ENCODE measurements around the gene DMBT1. TPM values are rescaled to one million over a fixed set of nuclear protein-coding genes. Genes with fewer than 3 reads are reported as not detected.

The DMBT1 gene
- total RNA-seq, 1 donor from 2014 or later = not detected

GRCh38 chr10:122550427-122550826 lies 10.1 kb upstream of the DMBT1 start:
- Mint-ChIP-seq H3K27me3 (ENCODE audit: low read depth, unreplicated experiment) (peaks cover 32% of the 10 kb centered on the region), H3K4me3 (ENCODE audit: unreplicated experiment) (no peak overlapping the region), H3K36me3 (ENCODE audit: low read depth, unreplicated experiment) (no peaks in the 10 kb centered on the region), H3K4me1 (ENCODE audit: low read depth, unreplicated experiment) (peaks cover 6% of the 10 kb centered on the region), H3K9me3 (ENCODE audit: unreplicated experiment) (no peaks in the 10 kb centered on the region), H3K27ac (ENCODE audit: unreplicated experiment) (no peak overlapping the region)
- Histone ChIP-seq H3K4me1 (ENCODE audit: insufficient read depth, low read length) (no peaks in the 10 kb centered on the region), H3K27me3 (ENCODE audit: insufficient read depth, low read length) (no peaks in the 10 kb centered on the region), H3K4me2 (ENCODE audit: low read length) (no peak overlapping the region), H3K4me3 (ENCODE audit: insufficient read depth, low read depth, low read length) (no peak overlapping the region), H3K9me3 (ENCODE audit: insufficient read depth, low read depth, low read length) (no peaks in the 10 kb centered on the region), H2AFZ (ENCODE audit: low read depth, low read length) (no peak overlapping the region), H3K27ac (ENCODE audit: low read depth, low read length) (no peak overlapping the region), H3K79me2 (ENCODE audit: insufficient read depth, low read length) (no peaks in the 10 kb centered on the region), H4K20me1 (ENCODE audit: insufficient read depth, low read length) (no peaks in the 10 kb centered on the region), H3K36me3 (ENCODE audit: insufficient read depth, low read length) (no peaks in the 10 kb centered on the region), H3K9ac (ENCODE audit: low read length) (no peak overlapping the region)
- TF ChIP-seq CTCF (IDR thresholded peaks at IDR 0.05; ENCODE audit: insufficient read depth, low read depth, low read length) (no peak), EZH2 (IDR thresholded peaks at IDR 0.05; ENCODE audit: insufficient read depth, low read length) (no peak)
- DNase-seq (ENCODE audit: low read depth) (no peak), FAIRE-seq (no peak)

GRCh38 chr10:122550983-122551382 lies 9.6 kb upstream of the DMBT1 start:
- H4K20me1 ChIP-seq (ENCODE audit: insufficient read depth, low read length) = no peaks in the 10 kb centered on the region
- Mint-ChIP-seq H3K27me3 (ENCODE audit: low read depth, unreplicated experiment) (peaks cover 34% of the 10 kb centered on the region), H3K27ac (ENCODE audit: unreplicated experiment) (no peak overlapping the region), H3K36me3 (ENCODE audit: low read depth, unreplicated experiment) (no peaks in the 10 kb centered on the region), H3K9me3 (ENCODE audit: unreplicated experiment) (no peaks in the 10 kb centered on the region), H3K4me1 (ENCODE audit: low read depth, unreplicated experiment) (peaks cover 6% of the 10 kb centered on the region), H3K4me3 (ENCODE audit: unreplicated experiment) (no peak overlapping the region)
- DNase-seq (ENCODE audit: low read depth) (no peak), FAIRE-seq (no peak)
- H3K36me3 ChIP-seq (ENCODE audit: insufficient read depth, low read length) = no peaks in the 10 kb centered on the region
- no peak overlapping the region for H3K4me3 ChIP-seq (ENCODE audit: insufficient read depth, low read depth, low read length)
- no peak overlapping the region for H3K27ac ChIP-seq (ENCODE audit: low read depth, low read length)
- no peaks in the 10 kb centered on the region for H3K79me2 ChIP-seq (ENCODE audit: insufficient read depth, low read length)
- H2AFZ ChIP-seq (ENCODE audit: low read depth, low read length) = no peak overlapping the region
- no peak overlapping the region for H3K9ac ChIP-seq (ENCODE audit: low read length)
- TF ChIP-seq EZH2 (IDR thresholded peaks at IDR 0.05; ENCODE audit: insufficient read depth, low read length) = no peak
- TF ChIP-seq CTCF (IDR thresholded peaks at IDR 0.05; ENCODE audit: insufficient read depth, low read depth, low read length) = no peak
- no peaks in the 10 kb centered on the region for H3K27me3 ChIP-seq (ENCODE audit: insufficient read depth, low read length)
- H3K9me3 ChIP-seq (ENCODE audit: insufficient read depth, low read depth, low read length) = no peaks in the 10 kb centered on the region
- H3K4me2 ChIP-seq (ENCODE audit: low read length) = no peak overlapping the region
- no peaks in the 10 kb centered on the region for H3K4me1 ChIP-seq (ENCODE audit: insufficient read depth, low read length)

- Mint-ChIP-seq H3K27me3 (ENCODE audit: low read depth, unreplicated experiment) (peaks cover 34% of the 10 kb centered on the region), H3K27ac (ENCODE audit: unreplicated experiment) (no peak overlapping the region)
- TF ChIP-seq CTCF (IDR thresholded peaks at IDR 0.05; ENCODE audit: insufficient read depth, low read depth, low read length) (no peak), EZH2 (IDR thresholded peaks at IDR 0.05; ENCODE audit: insufficient read depth, low read length) (no peak)
Observed at GRCh38 chr10:122551450-122551849, 9.1 kb upstream of the DMBT1 start.

More at GRCh38 chr10:122551450-122551849, 9.1 kb upstream of the DMBT1 start:
- Histone ChIP-seq H3K4me1 (ENCODE audit: insufficient read depth, low read length) (no peaks in the 10 kb centered on the region), H3K27me3 (ENCODE audit: insufficient read depth, low read length) (no peaks in the 10 kb centered on the region), H3K4me2 (ENCODE audit: low read length) (no peak overlapping the region), H3K79me2 (ENCODE audit: insufficient read depth, low read length) (no peaks in the 10 kb centered on the region), H3K4me3 (ENCODE audit: insufficient read depth, low read depth, low read length) (no peak overlapping the region), H4K20me1 (ENCODE audit: insufficient read depth, low read length) (no peaks in the 10 kb centered on the region), H3K9me3 (ENCODE audit: insufficient read depth, low read depth, low read length) (no peaks in the 10 kb centered on the region), H3K9ac (ENCODE audit: low read length) (no peak overlapping the region), H3K36me3 (ENCODE audit: insufficient read depth, low read length) (no peaks in the 10 kb centered on the region), H3K27ac (ENCODE audit: low read depth, low read length) (no peak overlapping the region), H2AFZ (ENCODE audit: low read depth, low read length) (no peak overlapping the region)
- DNase-seq (ENCODE audit: low read depth) (no peak), FAIRE-seq (no peak)
- Mint-ChIP-seq H3K4me1 (ENCODE audit: low read depth, unreplicated experiment) (peaks cover 6% of the 10 kb centered on the region), H3K4me3 (ENCODE audit: unreplicated experiment) (no peak overlapping the region), H3K9me3 (ENCODE audit: unreplicated experiment) (peaks cover 2% of the 10 kb centered on the region), H3K36me3 (ENCODE audit: low read depth, unreplicated experiment) (no peaks in the 10 kb centered on the region)
